Amniotic stem cell (primary cell): ENCODE data around the gene FUOM.

ENCODE experiments used
- DNase-seq: peaks from one replicate; lab custom pipeline; 2025; lab: John Stamatoyannopoulos, UW

Gene FUOM

DNA sequence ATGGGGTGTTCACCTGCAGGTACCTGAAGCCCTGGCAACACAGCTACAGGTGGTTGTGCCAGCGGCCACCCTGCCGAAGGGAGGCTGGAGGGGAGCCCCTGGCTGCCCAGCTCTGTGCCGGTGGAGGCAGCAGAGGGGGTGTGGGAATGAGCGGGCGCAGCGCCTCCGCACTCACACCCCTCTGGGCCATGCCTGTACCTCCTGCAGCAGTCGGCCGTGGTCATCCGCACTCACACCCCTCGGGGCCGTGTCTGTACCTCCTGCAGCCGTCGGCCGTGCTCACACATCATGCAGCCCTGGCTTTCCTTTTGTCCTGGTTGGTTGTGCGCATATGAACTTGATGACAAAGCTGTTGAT, 47.4 kb downstream of the FUOM start:
- DNase-seq = no peak

DNA sequence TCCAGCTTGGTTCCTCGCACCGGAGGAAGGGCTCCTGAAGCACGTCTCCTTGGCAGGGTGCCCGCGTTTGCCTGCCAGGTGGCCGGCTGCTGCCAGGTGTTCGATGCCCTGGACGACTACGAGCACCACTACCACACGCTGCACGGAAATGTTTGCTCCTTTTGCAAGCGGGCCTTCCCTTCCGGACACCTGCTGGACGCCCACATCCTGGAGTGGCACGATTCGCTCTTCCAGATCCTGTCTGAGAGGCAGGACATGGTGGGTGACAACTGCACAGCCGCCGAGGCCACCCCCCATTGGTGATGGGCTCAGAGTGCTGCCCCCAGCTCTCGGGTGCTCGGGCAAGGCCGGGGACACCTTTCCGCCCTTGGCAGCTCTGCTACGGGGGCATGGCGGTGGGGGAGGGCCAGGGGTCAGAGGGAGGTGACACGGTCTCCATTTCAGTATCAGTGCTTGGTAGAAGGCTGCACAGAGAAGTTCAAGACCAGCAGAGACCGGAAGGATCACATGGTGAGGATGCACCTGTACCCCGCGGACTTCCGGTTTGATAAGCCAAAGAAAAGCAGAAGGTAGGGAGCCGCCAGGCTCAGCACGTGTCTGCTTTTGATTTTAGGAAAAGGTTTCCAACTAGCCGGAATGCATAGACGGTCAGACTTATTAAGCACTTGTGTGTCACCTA, 48.0 kb downstream of the FUOM start:
- no peak for DNase-seq

DNA sequence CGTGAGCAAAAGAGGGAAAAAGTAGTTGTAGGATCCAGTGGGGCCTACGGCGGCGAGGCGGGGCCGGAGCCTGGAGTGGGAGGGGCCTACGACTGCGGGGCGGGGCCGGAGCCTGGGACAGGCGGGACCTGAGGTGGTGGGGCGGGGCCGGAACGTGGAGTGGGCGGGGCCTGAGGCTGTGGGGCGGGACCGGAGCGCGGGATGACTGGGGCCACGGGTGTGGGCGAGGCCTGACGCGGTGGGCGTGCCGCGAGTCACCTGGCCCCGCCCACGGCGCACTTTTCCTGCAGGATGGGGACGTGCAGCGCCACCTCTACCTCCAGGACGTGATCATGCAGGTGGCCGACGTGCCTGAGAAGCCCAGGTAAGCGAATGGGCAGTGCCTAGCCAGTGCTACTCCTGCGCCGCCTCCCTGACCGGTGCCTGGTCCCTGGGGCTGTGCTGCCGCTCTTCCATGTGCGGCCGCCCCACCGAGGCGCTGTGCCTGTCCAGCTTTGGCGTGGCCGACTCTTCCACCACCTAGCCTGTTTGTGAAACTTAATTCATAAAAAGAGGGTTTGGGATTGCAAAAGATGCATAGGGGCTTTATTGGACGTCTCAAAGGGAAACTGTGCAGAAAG, 48.6 kb downstream of the FUOM start:
- peak; percentile 79 for DNase-seq

DNA sequence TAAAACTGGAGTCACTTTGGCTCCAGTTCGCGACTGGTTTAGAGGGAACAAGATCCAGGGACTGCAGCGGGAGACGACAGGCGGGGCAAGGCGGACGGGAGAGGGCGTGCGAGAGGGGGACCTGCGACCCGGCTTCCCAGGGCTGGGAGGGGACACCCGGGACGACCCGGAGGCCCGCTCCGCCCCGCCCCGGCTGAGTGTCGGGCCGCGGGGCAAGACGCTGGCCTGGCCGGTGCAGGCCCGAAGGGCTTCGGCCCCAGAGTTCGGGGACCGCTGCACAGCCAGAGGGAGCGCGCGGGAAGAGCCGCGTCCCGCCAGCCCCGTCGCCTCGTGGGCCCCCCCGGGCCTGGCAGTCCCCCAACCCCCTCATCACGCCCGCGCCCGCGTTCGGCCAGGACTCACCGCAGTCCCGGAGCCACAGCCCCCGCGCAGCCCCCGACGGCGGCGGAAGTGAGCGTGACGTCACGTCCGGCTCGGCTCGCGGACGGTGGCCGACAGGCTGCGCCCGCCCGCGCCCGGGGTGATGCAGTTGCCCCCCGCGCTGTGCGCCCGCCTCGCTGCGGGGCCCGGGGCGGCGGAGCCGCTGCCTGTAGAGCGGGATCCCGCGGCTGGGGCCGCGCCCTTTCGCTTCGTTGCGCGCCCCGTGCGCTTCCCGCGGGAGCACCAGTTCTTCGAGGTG, 49.3 kb downstream of the FUOM start, which contains the start of the genes TUBGCP2 and ZNF511:
Gene TUBGCP2, minus strand, starts transcription at position 452 of the 679 bp plus-strand sequence. CDS start 5,931 bp downstream, outside the sequence.
Gene ZNF511, plus strand, starts transcription at position 494 of the 679 bp plus-strand sequence. Its CDS starts 30 bp downstream, at position 524.
- peak; percentile 50 for DNase-seq

DNA sequence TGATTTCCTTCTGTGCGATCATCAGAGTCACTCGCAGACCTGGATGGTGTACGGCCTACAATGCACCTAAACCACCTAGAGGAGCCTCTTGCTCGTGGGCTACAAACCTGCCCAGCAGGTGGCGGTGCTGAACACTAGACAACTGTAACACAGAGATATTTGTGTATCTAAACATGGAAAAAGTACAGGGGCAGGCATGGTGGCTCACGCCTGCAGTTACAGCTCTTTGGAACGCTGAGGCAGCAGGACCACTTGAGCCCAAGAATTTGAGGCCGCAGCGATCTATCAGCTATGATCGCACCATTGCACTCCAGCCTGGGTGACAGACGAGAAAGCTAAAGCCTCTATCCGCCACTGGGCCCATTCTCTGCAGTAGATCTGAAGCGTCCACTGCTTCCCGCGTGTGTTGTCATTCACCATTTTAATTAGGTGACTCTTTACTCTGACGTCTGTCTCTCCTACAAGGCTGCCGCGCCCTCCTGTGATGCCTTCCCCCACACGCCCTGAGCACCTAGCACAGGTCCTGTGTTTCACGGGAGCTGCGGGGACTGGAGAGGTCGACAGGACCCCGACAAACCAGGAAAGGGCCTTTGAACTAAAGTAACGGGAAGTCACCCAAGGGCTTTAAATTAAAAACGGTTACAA, 49.9 kb downstream of the FUOM start:
- no peak for DNase-seq

DNA sequence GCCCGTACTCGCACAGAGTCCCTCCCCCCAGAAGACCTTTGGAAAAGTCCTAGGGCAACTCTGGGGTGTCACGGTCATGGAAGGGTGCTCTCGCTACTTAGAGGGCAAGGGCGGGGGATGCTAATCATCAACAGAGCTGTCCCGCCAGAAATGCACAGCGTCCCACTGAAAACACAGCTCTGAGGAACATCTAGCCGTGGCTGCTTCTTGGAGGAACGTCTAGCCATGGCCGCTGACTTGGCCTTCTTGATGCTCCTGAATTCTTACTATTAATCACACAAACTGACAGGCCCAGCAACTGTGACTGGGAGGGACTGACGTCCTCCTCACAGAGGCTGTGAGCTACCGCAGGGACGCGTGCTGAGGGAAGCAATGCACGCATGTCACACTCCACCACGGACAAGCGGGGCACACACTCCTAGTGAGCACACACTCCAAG, 50.9 kb downstream of the FUOM start:
- DNase-seq = no peak

DNA sequence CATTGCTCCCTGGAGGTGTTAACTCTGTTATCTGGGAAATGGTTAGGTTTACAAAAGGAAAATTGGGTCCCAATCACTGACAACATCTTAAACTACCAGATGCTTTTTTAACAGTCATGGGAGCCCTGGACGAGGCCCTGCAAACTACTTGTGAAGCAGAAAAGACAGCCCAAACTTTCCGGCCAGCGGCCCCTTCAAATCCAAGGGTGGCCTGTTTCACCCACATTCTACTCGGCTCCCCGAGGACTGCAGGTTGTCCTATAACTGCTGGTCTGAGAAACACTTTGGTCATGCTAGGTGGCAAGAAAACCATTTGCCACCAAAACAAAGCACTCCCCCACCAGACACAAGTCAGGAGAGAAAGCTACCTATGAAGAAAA, 51.7 kb downstream of the FUOM start:
- no peak for DNase-seq
